Adipose tissue (tissue), 3 donors: ENCODE data around the gene C1QTNF12. TPM values are rescaled to one million over a fixed set of nuclear protein-coding genes. Genes with fewer than 3 reads are reported as not detected.

ENCODE experiments used
- H3K27ac ChIP-seq: one replicate; pipeline ENCODE4 v1.5.1; 2013; ENCODE audit warnings: low read depth, low read length
- WGBS, 3 donors: extraction: QIAGEN DNeasy Blood & Tissue Kit; methylation state at CpG; one replicate each; pipeline ENCODE4 v1.1.7; 2013; 5-methylcytosine and 5-hydroxymethylcytosine counted together
- polyA plus RNA-seq, 3 donors: library from polyadenylated mRNA; stranded (reverse); fragments of 200-250 nt; gene quantifications; one replicate each; pipeline ENCODE4 v1.2.3, GENCODE V29; 2013
- donor health status: healthy with polysubstance abuse.
- donor health status: Bipolar disorder and iron deficiency.
- donor health status: healthy.

C1QTNF12 gene
- polyA plus RNA-seq, 3 donors, result 0.53 to 6.1 (median 3.5) TPM

- no peak overlapping the region for H3K27ac ChIP-seq
- 35 to 68% (median 38%) methylated on average over 31 to 38 of the region's 38 CpGs for WGBS, 3 donors
Observed at GRCh38 chr1:1208713-1209433, 37.6 kb downstream of the C1QTNF12 start.

DNA sequence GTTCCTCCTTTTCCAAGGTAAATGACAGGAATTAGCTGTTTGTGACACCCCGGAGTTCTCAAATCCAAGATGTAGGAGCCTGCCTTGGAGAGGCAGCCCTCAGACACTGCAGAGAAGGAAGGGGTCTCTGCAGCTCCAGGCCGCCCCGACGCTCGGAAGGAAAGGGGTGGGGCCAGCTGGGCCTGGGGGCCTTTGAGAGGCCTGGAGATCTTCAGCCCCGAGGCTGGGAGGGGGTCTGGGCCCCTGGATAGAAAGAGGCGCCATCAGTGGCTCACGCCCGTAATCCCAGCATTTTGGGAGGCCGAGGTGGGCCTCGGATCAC, 39.0 kb downstream of the C1QTNF12 start:
- WGBS, 3 donors, result 50 to 75% (median 57%) methylated on average over 9 to 11 of the region's 11 CpGs
- H3K27ac ChIP-seq, result no peak overlapping the region

DNA sequence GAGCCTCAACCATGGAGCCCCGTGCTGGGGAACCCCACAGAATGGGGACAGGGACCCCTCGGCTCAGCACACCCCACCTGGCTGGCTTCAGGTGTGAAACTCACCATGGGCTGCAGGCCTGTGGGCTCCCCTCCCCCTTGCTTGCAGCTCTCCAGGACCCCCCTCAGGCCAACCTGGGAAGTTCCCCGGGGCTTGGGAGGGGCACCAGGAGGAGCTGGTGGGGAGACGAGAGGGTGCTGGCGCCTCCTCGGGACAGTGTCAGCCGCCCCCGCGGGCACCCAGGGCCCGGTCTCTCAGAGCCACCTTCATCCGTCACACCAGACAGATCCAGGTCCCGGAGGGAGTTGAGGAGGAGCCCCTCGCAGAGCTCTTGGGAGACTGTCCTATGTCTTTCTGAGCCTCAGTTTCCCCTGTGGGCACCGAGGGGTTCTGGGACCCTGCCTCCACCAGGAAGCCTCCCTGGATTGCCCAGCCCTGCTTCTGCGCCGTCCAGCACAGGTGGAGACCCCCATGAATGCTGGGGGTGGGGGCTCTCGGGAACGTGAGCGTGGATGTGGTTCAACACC, 39.5 kb downstream of the C1QTNF12 start:
- H3K27ac ChIP-seq, result no peak overlapping the region
- WGBS, 3 donors, result 45 to 56% (median 52%) methylated on average over 14 to 19 of the region's 19 CpGs

DNA sequence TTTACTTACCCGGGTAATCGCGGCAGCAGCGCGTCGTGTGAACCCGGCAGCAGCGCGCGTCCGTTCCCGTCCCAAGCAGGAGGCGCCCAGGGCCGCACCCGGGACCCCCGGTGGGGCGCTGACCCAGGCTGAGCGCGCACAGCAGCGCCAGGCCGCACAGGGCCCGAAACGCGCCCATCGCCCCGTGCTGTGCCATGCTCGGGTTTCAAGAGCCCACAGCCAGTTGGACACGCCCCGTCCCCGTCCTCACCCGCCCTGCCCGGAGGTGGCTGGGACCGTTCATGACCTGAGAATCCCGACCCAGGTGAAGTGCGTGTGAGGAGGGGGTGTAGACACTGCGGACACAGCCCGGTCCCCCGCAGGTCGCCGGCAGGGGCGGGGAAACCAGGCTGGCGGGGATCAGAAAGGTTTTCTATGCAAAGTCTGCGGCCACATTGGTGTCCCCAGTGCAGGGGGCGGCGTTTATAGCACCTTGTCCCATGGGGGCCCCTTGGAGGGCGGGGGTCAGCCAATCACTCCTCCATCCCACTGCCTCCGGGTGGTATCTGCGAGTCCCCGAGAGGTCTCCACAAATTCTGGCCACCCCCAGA, 40.1 kb downstream of the C1QTNF12 start, which contains the start of gene TNFRSF18:
Gene TNFRSF18 (minus strand): TSS at position 217 of the 590 bp plus-strand sequence. CDS start 21 bp downstream, at position 196.
- 6 to 8% (median 7%) methylated on average over 42 to 49 of the region's 49 CpGs for WGBS, 3 donors

GRCh38 chr1:1205769-1206375, 40.6 kb downstream of the C1QTNF12 start:
- WGBS, 3 donors, result 24 to 35% (median 29%) methylated on average over 28 to 31 of the region's 31 CpGs
- no peak overlapping the region for H3K27ac ChIP-seq

More for the DNA sequence above, 40.1 kb downstream of the C1QTNF12 start, which contains the start of gene TNFRSF18:
- no peak within 1 kb of the TSS for H3K27ac ChIP-seq

- WGBS, 3 donors, result 90 to 93% (median 90%) methylated on average over 18 to 19 of the region's 19 CpGs
- H3K27ac ChIP-seq, result no peak overlapping the region
Observed at GRCh38 chr1:1204998-1205768, 41.3 kb downstream of the C1QTNF12 start.

GRCh38 chr1:1204425-1204920, 42.0 kb downstream of the C1QTNF12 start:
- H3K27ac ChIP-seq, result no peak overlapping the region
- WGBS, 3 donors, result 84 to 93% (median 86%) methylated on average over 7 to 8 of the region's 8 CpGs

- WGBS, 3 donors, result 72 to 83% (median 74%) methylated on average over 38 to 49 of the region's 49 CpGs
- H3K27ac ChIP-seq, result no peak overlapping the region
Observed at GRCh38 chr1:1203561-1204424, 42.7 kb downstream of the C1QTNF12 start.

DNA sequence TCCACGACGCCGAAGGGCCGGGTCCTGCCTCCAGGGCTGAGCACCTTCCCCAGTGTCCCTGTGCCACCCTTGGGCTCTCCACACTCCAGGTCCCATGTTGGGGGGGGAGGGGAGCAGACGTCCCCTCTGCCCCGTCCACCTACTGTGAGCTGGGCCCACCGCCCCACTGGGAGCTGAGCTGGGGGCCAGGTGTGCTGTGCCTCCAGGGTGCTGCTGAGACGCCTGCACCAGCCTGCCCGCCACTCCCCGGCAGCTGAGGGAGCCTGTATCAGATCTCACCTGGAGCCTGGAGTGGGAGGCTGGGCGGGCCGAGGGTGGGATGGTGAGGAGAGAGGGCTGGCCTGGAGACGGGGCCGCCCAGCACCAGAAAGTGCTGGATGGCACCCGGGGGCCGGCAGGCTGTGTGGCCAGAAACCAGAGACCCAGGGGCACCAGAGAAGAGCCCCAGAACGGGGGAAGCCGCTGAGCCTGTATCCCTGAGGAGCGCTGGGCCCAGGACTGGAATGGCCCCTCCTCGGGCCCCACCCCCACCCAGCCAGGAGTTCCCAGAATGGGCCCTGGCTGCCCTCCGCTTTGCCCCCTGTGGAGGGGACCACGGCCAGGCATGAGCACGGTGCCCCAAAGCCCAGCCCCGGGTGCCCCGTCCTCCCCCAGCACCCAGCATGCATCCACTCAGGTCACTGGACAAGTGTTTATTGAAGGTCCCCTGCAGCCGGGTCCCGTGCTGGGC, 43.5 kb downstream of the C1QTNF12 start:
- no peak overlapping the region for H3K27ac ChIP-seq
- 72 to 80% (median 75%) methylated on average over 21 to 27 of the region's 27 CpGs for WGBS, 3 donors

DNA sequence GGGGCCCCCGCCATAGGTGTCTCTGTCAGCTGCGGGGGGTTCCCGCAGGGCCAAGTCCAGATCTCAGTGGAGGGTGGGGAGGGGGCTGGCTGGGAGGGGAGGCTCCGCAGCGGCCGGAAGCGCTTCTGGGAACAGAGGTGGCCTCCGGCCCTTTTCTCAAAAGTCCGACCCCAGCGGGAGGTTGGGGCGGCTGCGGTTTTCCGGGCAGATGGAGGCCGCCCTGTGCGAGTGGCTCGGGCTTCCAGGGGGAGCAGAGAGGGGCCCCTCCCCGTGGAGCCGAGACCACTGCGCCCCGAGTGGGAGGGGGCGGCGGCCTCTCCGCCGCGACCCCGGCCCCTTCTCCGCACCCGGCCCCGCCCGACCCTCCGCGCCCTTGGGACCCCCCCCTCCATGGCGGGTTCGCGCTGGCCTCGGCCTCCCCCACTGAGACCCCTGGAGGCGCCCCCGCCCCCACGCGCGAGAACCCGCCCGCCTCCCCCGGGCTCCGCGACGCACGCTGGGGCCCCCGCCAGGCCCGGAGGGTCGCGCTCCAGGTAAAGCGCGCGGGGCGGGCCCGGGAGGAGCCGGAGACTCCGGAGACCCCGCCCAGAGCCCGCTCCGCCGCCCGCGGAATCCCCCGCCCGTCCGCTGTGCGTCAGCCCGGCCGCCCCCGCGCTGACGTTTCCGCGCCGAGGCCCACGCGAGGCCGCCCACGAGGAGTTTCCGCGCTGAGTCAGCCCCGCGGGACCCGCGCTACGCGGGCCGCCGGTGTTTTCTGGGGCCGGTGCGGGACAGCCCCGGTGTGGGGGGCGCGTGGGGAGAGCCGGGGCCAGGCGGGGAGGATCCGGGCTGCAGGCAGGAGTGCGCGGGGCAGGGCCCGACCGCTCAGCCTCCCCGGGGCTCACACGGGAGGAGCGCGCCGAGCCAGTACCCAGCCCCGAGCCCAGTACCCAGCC, 45.4 kb downstream of the C1QTNF12 start:
- H3K27ac ChIP-seq, result no peak overlapping the region

DNA sequence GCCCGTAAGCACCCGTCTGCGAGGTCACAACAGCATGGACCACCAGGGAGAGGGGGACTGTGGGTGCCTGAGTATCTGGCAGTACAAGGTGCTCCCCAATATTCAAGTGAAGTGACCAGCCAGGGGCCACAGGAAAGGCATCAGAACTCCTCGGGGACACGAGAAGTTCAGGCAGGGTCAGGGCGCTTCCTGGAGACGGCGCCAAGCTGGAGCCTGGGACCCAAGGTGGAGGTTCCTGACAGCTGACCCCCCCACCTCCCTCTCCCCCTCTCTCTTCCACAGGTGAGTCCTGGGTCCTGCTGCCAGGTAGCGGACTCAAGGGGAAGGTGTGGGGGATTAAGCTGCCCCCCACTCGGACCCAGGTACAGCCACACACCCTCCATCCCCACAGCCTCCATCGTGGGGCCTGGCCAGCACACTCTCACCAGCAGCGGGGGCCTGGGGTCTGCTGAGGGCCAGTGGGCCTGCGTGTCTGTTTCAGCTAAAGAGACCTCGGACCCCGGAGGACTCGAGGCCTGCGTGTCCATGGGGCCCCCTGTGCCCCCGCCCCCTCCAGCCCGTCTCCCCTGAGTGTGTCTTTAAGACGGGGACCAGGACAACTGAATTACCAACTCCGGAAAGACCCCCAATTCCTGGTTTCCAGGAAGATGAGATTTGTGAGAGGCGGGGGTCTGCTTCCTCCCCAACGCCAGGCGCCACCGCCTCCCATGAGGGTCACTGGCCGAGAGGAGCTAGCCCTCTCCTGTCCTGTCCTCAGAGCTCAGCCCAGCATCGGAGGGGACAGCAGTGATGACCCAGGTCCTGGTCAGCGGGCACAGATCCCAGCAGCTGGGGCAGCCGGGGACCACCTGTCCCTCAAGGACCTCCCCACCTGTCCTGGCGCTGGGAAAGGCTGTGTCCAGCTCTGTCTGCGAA, 46.3 kb downstream of the C1QTNF12 start:
- H3K27ac ChIP-seq, result no peak overlapping the region
- WGBS, 3 donors, result 72 to 79% (median 73%) methylated on average over 31 of the region's 31 CpGs

More for the DNA sequence above, 45.4 kb downstream of the C1QTNF12 start:
- 1 to 2% (median 2%) methylated on average over 54 to 109 of the region's 109 CpGs for WGBS, 3 donors

- WGBS, 3 donors, result 84 to 87% (median 86%) methylated on average over 21 to 22 of the region's 22 CpGs
- no peak overlapping the region for H3K27ac ChIP-seq
Observed at GRCh38 chr1:1199141-1199960, 47.2 kb downstream of the C1QTNF12 start.

DNA sequence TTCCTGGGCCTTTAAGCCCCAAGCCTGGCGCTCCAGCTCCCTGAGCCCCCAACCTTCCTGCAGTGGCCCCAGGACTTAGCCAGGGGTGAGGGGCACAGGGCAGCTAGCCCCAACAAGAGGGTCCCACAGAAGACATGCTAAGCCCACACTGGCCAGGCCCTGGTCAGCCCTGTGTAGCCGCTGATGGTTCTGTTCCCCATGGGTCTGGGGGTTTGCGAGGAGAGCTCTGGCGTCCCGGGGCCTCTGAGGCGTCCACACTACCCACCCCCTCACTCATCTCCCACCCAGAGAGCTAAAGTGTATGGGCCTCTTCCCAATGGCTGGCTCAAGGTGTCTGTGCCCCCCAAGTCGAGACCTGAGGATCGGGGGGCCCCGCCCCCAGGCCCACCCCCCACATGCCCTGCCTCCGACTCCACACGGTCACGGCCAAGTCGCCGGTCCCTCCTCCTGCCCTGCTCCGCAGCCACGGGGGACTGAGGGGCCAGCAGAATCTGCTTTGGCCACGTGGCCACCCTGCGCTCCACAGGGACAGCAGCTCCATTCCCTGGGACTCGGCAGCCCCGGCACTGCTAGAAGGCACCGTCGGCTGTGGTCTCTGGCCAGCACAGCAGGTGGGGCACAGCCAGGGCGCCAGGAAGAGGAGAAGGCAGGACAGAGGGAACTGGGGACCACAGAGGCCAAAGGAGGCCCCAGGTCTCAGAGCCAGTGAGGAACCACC, 47.9 kb downstream of the C1QTNF12 start:
- WGBS, 3 donors, result 72 to 77% (median 77%) methylated on average over 13 to 23 of the region's 23 CpGs
- no peak overlapping the region for H3K27ac ChIP-seq
